ENCODE results near the gene SHISA7. TPM values are rescaled to one million over a fixed set of nuclear protein-coding genes. Genes with fewer than 3 reads are reported as not detected.

The SHISA7 gene
- total RNA-seq, 2 donors from 2014 or later = not detected

DNA sequence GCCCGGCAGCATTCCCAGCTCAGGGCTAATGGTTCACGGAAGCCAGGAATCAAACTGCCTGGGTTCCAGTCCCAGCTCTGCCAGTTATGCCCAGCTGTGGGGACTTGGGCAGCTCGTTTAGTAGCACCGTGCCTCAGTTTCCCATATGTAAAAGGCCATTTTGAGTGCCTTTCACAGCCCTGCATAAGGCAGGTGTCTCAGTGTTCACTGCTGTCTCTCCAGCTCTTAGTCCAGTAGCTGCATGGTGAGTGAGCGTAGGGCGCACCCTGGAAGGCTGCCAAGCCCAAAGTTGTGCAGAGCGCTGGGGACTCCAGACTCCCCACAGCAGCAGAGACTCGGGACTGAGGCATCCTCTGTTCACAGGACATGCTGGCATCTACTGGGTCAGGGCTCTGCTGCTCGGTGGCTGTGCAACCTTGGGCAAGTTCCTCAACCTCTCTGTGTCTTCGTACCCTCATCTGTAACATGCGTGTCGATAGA, 51.9 kb downstream of the SHISA7 start:
- H3K9me3 ChIP-seq = no peaks in the 10 kb centered on the region
- H3K4me3 ChIP-seq = no peak overlapping the region
- H3K4me1 ChIP-seq (ENCODE audit: control insufficient read depth in 1 of 2, low read depth in 2 of 2) = peaks cover 18 to 36% of the 10 kb centered on the region in 2 donors
- DNase-seq (ENCODE audit: low spot score) = no peak
- TF ChIP-seq, protein P1, sequence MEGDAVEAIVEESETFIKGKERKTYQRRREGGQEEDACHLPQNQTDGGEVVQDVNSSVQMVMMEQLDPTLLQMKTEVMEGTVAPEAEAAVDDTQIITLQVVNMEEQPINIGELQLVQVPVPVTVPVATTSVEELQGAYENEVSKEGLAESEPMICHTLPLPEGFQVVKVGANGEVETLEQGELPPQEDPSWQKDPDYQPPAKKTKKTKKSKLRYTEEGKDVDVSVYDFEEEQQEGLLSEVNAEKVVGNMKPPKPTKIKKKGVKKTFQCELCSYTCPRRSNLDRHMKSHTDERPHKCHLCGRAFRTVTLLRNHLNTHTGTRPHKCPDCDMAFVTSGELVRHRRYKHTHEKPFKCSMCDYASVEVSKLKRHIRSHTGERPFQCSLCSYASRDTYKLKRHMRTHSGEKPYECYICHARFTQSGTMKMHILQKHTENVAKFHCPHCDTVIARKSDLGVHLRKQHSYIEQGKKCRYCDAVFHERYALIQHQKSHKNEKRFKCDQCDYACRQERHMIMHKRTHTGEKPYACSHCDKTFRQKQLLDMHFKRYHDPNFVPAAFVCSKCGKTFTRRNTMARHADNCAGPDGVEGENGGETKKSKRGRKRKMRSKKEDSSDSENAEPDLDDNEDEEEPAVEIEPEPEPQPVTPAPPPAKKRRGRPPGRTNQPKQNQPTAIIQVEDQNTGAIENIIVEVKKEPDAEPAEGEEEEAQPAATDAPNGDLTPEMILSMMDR (IDR thresholded peaks at IDR 0.05) = no peak
- H3K27me3 ChIP-seq (replicated peaks; ENCODE audit: insufficient read depth) = no peaks in the 10 kb centered on the region
- H3K36me3 ChIP-seq = peaks cover 9% of the 10 kb centered on the region
- ATAC-seq (ENCODE audit: insufficient number of reproducible peaks, low FRiP score, low read depth) = no peak
- H3K27ac ChIP-seq = no peak overlapping the region

DNA sequence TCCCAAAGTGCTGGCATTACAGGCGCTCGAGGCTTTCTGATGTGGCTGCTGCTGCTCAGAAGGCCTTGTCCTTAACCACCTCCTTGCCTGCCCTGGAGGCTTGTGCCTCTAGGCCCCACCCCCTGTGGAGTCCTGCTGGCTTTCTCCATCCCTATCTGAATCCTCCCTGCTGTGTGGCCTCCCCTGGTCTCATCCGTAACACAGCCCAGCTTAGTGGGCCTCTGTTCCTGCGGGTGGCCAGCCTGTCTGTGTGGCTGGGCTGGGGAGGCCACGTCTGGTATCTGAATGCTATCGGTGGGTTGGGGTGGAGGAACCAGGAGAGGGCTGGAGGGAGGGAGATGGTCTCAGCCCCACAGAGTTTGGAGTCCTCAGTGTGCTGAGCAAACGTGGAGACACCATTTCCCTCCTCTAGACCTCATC, 52.6 kb downstream of the SHISA7 start:
- DNase-seq (ENCODE audit: low spot score) (no peak), ATAC-seq (ENCODE audit: insufficient number of reproducible peaks, low FRiP score, low read depth) (no peak)
- Histone ChIP-seq H3K9me3 (no peaks in the 10 kb centered on the region), H3K27me3 (replicated peaks; ENCODE audit: insufficient read depth) (no peaks in the 10 kb centered on the region), H3K4me1 (ENCODE audit: control insufficient read depth in 1 of 2, low read depth in 2 of 2) (peaks cover 18 to 37% of the 10 kb centered on the region in 2 donors), H3K27ac (no peak overlapping the region), H3K36me3 (peaks cover 9% of the 10 kb centered on the region), H3K4me3 (no peak overlapping the region)
- TF ChIP-seq, protein P1 (IDR thresholded peaks at IDR 0.05) = no peak

DNA sequence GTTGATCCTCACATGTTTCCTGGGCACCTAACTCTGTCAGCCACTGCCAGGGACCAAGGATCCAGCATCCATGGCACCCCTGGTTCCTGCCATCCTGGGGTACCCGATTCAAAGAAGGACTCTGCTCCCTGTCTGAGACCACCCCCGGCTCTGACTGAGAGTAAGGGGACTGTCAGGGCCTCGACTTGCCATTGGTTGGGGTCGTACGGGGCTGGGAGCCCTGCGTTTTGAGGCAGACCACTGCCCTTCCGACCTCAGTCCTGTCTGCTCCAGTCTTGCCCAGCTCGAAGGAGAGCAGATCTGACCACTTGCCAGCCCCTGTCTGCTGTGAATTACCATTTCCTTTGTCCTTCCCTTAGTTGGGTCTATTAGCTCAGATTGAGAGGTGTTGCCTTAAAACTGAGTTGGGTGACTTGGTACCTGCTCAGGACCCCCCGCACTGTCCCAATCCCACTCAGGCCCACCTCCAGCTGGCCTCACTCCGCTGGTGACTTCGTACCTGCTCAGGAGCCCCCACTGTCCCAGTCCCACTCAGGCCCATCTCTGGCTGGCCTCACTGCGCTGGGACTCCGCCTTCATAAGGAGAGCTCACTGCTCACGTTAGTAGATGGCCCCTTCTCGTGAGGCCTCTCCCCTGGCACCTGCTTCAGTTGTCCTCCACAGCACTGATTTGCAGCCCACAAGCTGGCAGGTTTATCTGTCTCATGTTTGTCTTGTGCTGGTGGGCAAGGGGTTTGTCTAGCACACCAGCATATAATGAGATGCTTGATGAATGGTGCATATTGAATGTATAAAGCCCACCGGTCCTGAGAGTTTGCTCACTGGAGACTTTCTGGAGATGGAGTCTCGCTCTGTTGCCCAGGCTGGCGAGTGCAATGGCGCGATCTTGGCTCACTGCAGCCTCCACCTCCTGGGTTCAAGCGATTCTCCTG, 53.4 kb downstream of the SHISA7 start:
- Histone ChIP-seq H3K27ac (no peak overlapping the region), H3K36me3 (peaks cover 9% of the 10 kb centered on the region), H3K4me1 (ENCODE audit: control insufficient read depth in 1 of 2, low read depth in 2 of 2) (peaks cover 22 to 42% of the 10 kb centered on the region in 2 donors), H3K9me3 (no peaks in the 10 kb centered on the region), H3K4me3 (no peak overlapping the region), H3K27me3 (replicated peaks; ENCODE audit: insufficient read depth) (no peaks in the 10 kb centered on the region)
- TF ChIP-seq, protein P1 (IDR thresholded peaks at IDR 0.05) = no peak
- no peak for DNase-seq (ENCODE audit: low spot score)
- ATAC-seq (ENCODE audit: insufficient number of reproducible peaks, low FRiP score, low read depth) = no peak

DNA sequence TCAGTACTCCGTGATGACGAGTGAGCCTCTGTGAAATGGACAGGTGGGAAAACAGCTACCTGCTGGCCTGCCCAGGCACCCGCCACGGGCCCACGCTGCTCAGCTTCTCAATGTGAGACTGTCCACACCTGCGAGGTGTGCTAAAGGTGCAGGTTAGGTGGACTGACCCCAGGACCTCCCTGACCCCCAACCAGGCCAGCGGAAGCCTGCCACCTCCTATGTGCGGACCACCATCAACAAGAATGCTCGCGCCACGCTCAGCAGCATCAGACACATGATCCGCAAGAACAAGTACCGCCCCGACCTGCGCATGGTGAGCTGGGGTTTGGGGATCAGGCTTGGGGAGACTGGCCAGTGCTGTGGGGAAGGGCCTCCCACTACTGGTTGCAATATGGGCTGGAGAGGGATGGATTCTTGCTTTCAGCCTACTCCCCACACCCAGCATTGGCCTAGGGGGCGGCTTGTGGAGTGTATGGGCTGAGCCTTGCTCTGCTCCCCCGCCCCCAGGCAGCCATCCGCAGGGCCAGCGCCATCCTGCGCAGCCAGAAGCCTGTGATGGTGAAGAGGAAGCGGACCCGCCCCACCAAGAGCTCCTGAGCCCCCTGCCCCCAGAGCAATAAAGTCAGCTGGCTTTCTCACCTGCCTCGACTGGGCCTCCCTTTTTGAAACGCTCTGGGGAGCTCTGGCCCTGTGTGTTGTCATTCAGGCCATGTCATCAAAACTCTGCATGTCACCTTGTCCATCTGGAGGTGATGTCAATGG, 55.2 kb downstream of the SHISA7 start:
- no peak for DNase-seq (ENCODE audit: low spot score)
- TF ChIP-seq, protein P1 (IDR thresholded peaks at IDR 0.05) = no peak
- H3K4me1 ChIP-seq (ENCODE audit: control insufficient read depth in 1 of 2, low read depth in 2 of 2) = peaks cover 31 to 52% of the 10 kb centered on the region in 2 donors
- no peak overlapping the region for H3K27ac ChIP-seq
- no peaks in the 10 kb centered on the region for H3K27me3 ChIP-seq (replicated peaks; ENCODE audit: insufficient read depth)
- peaks cover 9% of the 10 kb centered on the region for H3K36me3 ChIP-seq
- peak overlapping the region; percentile 99 for H3K4me3 ChIP-seq
- ATAC-seq (ENCODE audit: insufficient number of reproducible peaks, low FRiP score, low read depth) = no peak
- H3K9me3 ChIP-seq = no peaks in the 10 kb centered on the region

DNA sequence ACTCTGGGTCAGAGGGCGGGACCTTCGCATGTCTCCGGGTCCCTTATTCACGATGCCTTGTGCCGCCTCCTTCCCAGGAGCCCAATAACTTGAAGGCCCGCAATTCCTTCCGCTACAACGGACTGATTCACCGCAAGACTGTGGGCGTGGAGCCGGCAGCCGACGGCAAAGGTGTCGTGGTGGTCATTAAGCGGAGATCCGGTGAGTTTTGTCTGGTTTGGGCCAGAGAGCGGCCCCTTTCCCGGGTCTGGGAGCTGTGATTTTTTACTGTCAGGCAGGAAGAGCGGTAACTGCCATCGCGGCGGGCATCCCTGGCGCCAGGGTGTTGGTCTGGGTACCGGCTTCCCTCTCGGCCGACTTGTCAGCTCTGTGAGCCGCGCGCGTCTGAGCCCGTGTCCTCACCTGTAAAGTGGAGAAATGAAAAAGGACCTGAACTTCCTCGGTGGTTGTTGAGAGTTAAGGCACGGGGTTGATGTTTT, 56.6 kb downstream of the SHISA7 start:
- Histone ChIP-seq H3K27me3 (replicated peaks; ENCODE audit: insufficient read depth) (no peaks in the 10 kb centered on the region), H3K36me3 (peaks cover 9% of the 10 kb centered on the region), H3K27ac (peak overlapping the region; percentile 66 to 99), H3K4me1 (ENCODE audit: control insufficient read depth in 1 of 2, low read depth in 2 of 2) (peaks cover 31 to 52% of the 10 kb centered on the region in 2 donors), H3K4me3 (peak overlapping the region; percentile 99), H3K9me3 (no peaks in the 10 kb centered on the region)
- TF ChIP-seq, protein P1 (IDR thresholded peaks at IDR 0.05) = no peak
- no peak for DNase-seq (ENCODE audit: low spot score)
- no peak for ATAC-seq (ENCODE audit: insufficient number of reproducible peaks, low FRiP score, low read depth)

Data from thoracic aorta (tissue), 2 donors.